GM23338 (cell line): Measurements from ENCODE around the gene RBM28. TPM values are rescaled to one million over a fixed set of nuclear protein-coding genes. Genes with fewer than 3 reads are reported as not detected.

Source experiments
- ATAC-seq: fragments of 200-7000 bp; cut with Tn5 transposase; 3 replicates; pipeline ENCODE4 v1.9.1; 2020
- DNase-seq: peaks from one replicate; pipeline ENCODE4 v3.0.0-alpha.2; 2015; ENCODE audit warnings: low spot score
- H2AFZ ChIP-seq: fragments of 200-600 bp; sonication (generic); 2 replicates; pipeline ENCODE4 v1.8.0; 2016; ENCODE audit warnings: antibody characterized with exemption, mild to moderate bottlenecking, moderate library complexity
- H3F3A ChIP-seq: fragments of 200-600 bp; sonication (generic); replicated peaks from 2 replicates; pipeline ENCODE4 v1.8.0; 2017; ENCODE audit warnings: antibody characterized with exemption, mixed run types, low read depth
- H3K27ac ChIP-seq: fragments of 200-600 bp; sonication (generic); 2 replicates; pipeline ENCODE4 v1.6.1; 2016; ENCODE audit warnings: low read depth
- H3K27me3 ChIP-seq: fragments of 200-600 bp; sonication (generic); 2 replicates; pipeline ENCODE4 v1.8.0; 2016; ENCODE audit warnings: mild to moderate bottlenecking, mixed run types, moderate library complexity; ENCODE audit not compliant: insufficient read depth
- H3K36me3 ChIP-seq: fragments of 200-600 bp; sonication (generic); 2 replicates; pipeline ENCODE4 v1.8.0; 2016; ENCODE audit warnings: mild to moderate bottlenecking; ENCODE audit not compliant: insufficient read depth
- H3K4me1 ChIP-seq: fragments of 200-600 bp; sonication (generic); 2 replicates; pipeline ENCODE4 v1.8.0; 2016; ENCODE audit warnings: mild to moderate bottlenecking, moderate library complexity; ENCODE audit not compliant: insufficient read depth
- H3K4me2 ChIP-seq: fragments of 200-600 bp; sonication (generic); 2 replicates; pipeline ENCODE4 v1.7.1; 2017; ENCODE audit warnings: mixed run types
- H3K4me3 ChIP-seq: fragments of 200-600 bp; sonication (generic); 2 replicates; pipeline ENCODE4 v1.6.1; 2016; ENCODE audit warnings: mixed run types
- H3K79me2 ChIP-seq: fragments of 200-600 bp; sonication (generic); replicated peaks from 2 replicates; pipeline ENCODE4 v1.8.0; 2017; ENCODE audit warnings: mild to moderate bottlenecking; ENCODE audit not compliant: insufficient read depth
- H3K9me2 ChIP-seq: fragments of 200-600 bp; sonication (generic); 2 replicates; pipeline ENCODE4 v1.8.0; 2017; ENCODE audit not compliant: insufficient read depth
- H4K20me1 ChIP-seq: fragments of 200-600 bp; sonication (generic); replicated peaks from 2 replicates; pipeline ENCODE4 v1.8.0; 2017; ENCODE audit warnings: mild to moderate bottlenecking; ENCODE audit not compliant: insufficient read depth
- H3K27ac Mint-ChIP-seq: 2 replicates; pipeline ENCODE4 v1.8.0; 2020; ENCODE audit warnings: inconsistent platforms, mild to moderate bottlenecking, moderate library complexity, mixed read lengths
- H3K27me3 Mint-ChIP-seq: 3 replicates; pipeline ENCODE4 v1.8.0; 2022; ENCODE audit warnings: low read depth, mild to moderate bottlenecking, moderate library complexity, mixed read lengths, inconsistent platforms; ENCODE audit not compliant: insufficient read depth, poor library complexity
- H3K36me3 Mint-ChIP-seq: 3 replicates; pipeline ENCODE4 v1.8.0; 2021; ENCODE audit warnings: low read depth, mild to moderate bottlenecking, inconsistent platforms, moderate library complexity, mixed read lengths
- H3K4me1 Mint-ChIP-seq: 3 replicates; pipeline ENCODE4 v1.8.0; 2020; ENCODE audit warnings: mild to moderate bottlenecking, inconsistent platforms, mixed read lengths
- H3K4me3 Mint-ChIP-seq: 3 replicates; pipeline ENCODE4 v1.8.0; 2021; ENCODE audit warnings: moderate library complexity, mild to moderate bottlenecking, inconsistent platforms, mixed read lengths
- H3K9me3 Mint-ChIP-seq: 3 replicates; pipeline ENCODE4 v1.8.0; 2020; ENCODE audit warnings: moderate library complexity, mild to moderate bottlenecking, inconsistent platforms, mixed read lengths
- CTCF ChIP-seq, 2 experiments: fragments of 200-600 bp in 1 of 2; sonication (generic) in 1 of 2; conservative IDR thresholded peaks; 2 replicates each; pipeline versions ENCODE4 v1.5.1 to v1.6.1; 2016 to 2017; ENCODE audit warnings: antibody characterized with exemption in 2 of 2, low read depth in 2 of 2, mild to moderate bottlenecking in 2 of 2, moderate library complexity in 1 of 2
- EZH2 ChIP-seq: fragments of 200-600 bp; sonication (generic); IDR thresholded peaks from one replicate; pipeline ENCODE4 v1.8.0; 2017; ENCODE audit warnings: antibody characterized with exemption, mild to moderate bottlenecking, low read depth; ENCODE audit not compliant: unreplicated experiment
- EZH2phosphoT487 ChIP-seq: fragments of 200-600 bp; sonication (generic); IDR thresholded peaks from one replicate; pipeline ENCODE4 v1.8.1; 2018; ENCODE audit warnings: antibody characterized with exemption; ENCODE audit not compliant: unreplicated experiment
- NANOG ChIP-seq: IDR thresholded peaks from 2 replicates; pipeline ENCODE4 v1.6.1; 2016; ENCODE audit warnings: antibody characterized with exemption, borderline replicate concordance
- POLR2AphosphoS5 ChIP-seq: IDR thresholded peaks from 2 replicates; pipeline ENCODE4 v1.6.1; 2016; ENCODE audit warnings: antibody characterized with exemption, low read depth
- ZNF331 ChIP-seq: fragments of 250-450 bp; sonication (Bioruptor Pico); IDR thresholded peaks from 2 replicates; pipeline ENCODE4 v1.5.0; 2020; ENCODE audit warnings: low read depth, mild to moderate bottlenecking, moderate library complexity
- polyA plus RNA-seq: library from polyadenylated mRNA; unstranded; fragments of >200 nt; fragmentation: Nextera tagmentation; extraction: Ambion mirVana; gene quantifications from 2 replicates; pipeline ENCODE4 v1.2.1, GENCODE V29; 2016
- total RNA-seq: library from RNA; depleted of rRNA; stranded (reverse); fragments of >200 nt; shearing (Covaris generic); gene quantifications from 2 replicates; pipeline ENCODE4 v1.2.3, GENCODE V29; 2014
- TF ChIP-seq, protein P1 (sequence below): IDR thresholded peaks from 2 replicates; pipeline ENCODE4 v1.6.1; 2016; ENCODE audit warnings: antibody characterized with exemption

The RBM28 gene
- total and polyA plus RNA-seq, 2 experiments from 2014 or later = 24.3 to 87.5 TPM

DNA sequence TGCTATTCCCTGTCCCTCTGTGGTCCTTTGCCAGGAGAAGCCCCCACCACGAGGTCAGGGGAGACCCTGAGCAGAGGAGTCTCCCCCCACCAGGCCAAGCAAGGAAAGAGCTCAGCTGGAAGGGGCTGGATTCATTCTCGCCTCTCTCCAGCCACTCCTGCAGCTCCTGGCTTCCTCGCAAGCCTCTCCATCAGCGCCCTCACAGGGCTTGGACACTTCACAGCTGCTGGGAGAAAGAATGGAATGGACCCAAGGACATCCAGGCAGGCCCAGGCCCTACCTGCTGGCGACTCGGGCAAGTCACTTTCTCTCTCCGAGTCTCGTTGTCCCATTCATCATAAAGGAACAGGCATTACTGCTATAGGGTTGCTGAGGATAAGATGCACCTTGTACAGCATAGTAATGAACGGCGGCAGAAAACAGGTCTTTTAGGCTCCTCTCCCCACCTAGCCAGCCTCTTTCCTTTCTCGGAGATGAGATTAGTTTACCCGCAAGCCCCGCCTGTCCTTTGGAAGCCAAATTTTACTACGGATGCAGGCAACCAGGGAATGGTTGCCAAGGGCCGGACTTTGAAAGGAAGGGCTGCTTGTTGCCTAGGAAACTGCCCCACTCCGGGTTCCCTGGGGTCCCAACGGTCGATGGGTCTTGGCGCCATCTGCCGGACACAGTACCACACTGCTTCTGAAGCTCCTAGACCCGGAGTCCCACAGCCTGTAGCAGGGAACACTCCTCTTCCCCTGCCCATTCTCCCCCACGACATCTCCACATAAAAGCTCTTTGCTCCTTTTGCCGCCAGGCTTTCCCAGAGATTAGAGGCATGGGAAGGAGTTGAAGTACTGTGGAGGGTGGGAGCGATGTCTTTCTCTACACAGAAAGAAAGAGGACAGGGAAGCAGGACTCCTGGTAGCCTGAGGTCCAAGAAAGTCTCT lies 43.8 kb upstream of the RBM28 start:
- Histone ChIP-seq H3K4me1 (peaks cover 7% of the 10 kb centered on the region), H2AFZ (peak overlapping the region; percentile 16; the same call in 1 of the 2 replicates), H3K27ac (no peak overlapping the region), H3K9me2 (no peaks in the 10 kb centered on the region), H3K36me3 (no peaks in the 10 kb centered on the region), H3K79me2 (no peaks in the 10 kb centered on the region), H4K20me1 (no peaks in the 10 kb centered on the region; the same call in 1 of the 2 replicates), H3K4me2 (0 out of 2 replicates have a peak overlapping the region, but pooled peaks have one; percentile 16), H3K4me3 (no peak overlapping the region), H3K27me3 (peaks cover 19% of the 10 kb centered on the region; the same call in 1 of the 2 replicates), H3F3A (no peaks in the 10 kb centered on the region)
- no peaks in the 10 kb centered on the region; the same call in 2 of the 3 replicates for H3K36me3 Mint-ChIP-seq
- H3K9me3 Mint-ChIP-seq = no peaks in the 10 kb centered on the region; the same call in 2 of the 3 replicates
- TF ChIP-seq EZH2phosphoT487 = no peak
- TF ChIP-seq CTCF (conservative IDR thresholded peaks at IDR 0.05; ENCODE audit: low read depth in 2 of 2) = peak; percentile 79 to 97
- H3K27me3 Mint-ChIP-seq = peaks cover 24% of the 10 kb centered on the region
- H3K27ac Mint-ChIP-seq = no peak overlapping the region
- ATAC-seq (peak; percentile 84), DNase-seq (peak; percentile 97)
- H3K4me1 Mint-ChIP-seq = peaks cover 24% of the 10 kb centered on the region
- no peak overlapping the region; the same call in 2 of the 3 replicates for H3K4me3 Mint-ChIP-seq

- Histone ChIP-seq H3K4me3 (no peak overlapping the region), H3K27me3 (peaks cover 19% of the 10 kb centered on the region; the same call in 1 of the 2 replicates), H3K4me1 (peaks cover 15% of the 10 kb centered on the region), H3K79me2 (no peaks in the 10 kb centered on the region), H4K20me1 (no peaks in the 10 kb centered on the region; the same call in 1 of the 2 replicates), H2AFZ (no peak overlapping the region), H3K9me2 (no peaks in the 10 kb centered on the region), H3K27ac (no peak overlapping the region), H3K36me3 (no peaks in the 10 kb centered on the region), H3F3A (no peaks in the 10 kb centered on the region), H3K4me2 (no peak overlapping the region)
- Mint-ChIP-seq H3K36me3 (no peaks in the 10 kb centered on the region; the same call in 2 of the 3 replicates), H3K27ac (no peak overlapping the region), H3K4me1 (peaks cover 27% of the 10 kb centered on the region), H3K27me3 (peaks cover 29% of the 10 kb centered on the region), H3K9me3 (no peaks in the 10 kb centered on the region; the same call in 2 of the 3 replicates), H3K4me3 (no peak overlapping the region)
- TF ChIP-seq, protein P1, sequence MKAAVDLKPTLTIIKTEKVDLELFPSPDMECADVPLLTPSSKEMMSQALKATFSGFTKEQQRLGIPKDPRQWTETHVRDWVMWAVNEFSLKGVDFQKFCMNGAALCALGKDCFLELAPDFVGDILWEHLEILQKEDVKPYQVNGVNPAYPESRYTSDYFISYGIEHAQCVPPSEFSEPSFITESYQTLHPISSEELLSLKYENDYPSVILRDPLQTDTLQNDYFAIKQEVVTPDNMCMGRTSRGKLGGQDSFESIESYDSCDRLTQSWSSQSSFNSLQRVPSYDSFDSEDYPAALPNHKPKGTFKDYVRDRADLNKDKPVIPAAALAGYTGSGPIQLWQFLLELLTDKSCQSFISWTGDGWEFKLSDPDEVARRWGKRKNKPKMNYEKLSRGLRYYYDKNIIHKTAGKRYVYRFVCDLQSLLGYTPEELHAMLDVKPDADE = no peak
- TF ChIP-seq ZNF331 (no peak), POLR2AphosphoS5 (no peak), EZH2 (no peak), NANOG (no peak)
- no peak for ATAC-seq
- no peak for DNase-seq
These were observed 42.5 kb upstream of the RBM28 start for GRCh38 chr7:128385988-128386925.
